OCI-LY1 (cell line): ENCODE measurements around the gene CREB3L2.

Source experiments
- EZH2 ChIP-seq: fragments of 200-600 bp; sonication (generic), shearing (Covaris generic); IDR thresholded peaks from 2 replicates; pipeline ENCODE4 v1.8.0; 2017; ENCODE audit warnings: borderline replicate concordance, mixed run types, mild to moderate bottlenecking, antibody characterized with exemption, low read length, moderate library complexity, mixed read lengths
- TF ChIP-seq, protein P1 (sequence below): fragments of 200-600 bp; sonication (generic), shearing (Covaris generic); IDR thresholded peaks from 2 replicates; pipeline ENCODE4 v1.5.1; 2017; ENCODE audit warnings: mild to moderate bottlenecking, antibody characterized with exemption, low read length, moderate library complexity, mixed read lengths

DNA sequence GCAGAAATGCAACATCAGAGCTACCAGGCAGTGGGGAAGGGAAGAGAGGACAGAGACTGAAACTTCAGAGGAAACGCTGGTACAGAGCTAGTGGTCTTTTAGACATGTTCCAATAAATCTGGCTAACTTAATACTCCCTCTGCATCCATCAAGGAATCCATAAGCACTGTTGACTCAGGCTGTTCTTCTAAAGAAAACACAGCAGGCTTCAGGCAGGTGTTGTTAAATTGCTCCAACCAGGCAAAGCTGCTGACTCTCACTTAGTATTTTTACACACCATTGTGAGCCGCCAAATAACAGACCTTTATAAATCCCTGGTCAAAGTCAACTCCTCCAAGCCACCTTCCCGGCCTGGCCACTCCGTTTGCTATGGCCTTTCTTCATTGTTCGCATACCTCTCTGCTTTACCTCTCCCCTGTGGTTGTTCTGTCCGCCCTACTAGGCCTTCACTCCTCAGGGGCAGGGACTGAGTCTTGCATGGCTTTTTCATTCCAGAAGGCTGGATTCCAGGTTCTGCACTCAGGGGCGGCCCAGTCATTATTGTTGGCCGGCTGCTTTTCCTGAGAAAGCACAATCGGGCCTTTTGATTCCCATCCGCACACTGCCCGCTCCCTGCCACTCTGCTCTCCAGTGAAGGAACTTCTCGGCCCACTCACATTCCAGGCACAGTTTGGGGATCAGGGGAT lies 18.4 kb downstream of the CREB3L2 start:
- TF ChIP-seq, protein P1, sequence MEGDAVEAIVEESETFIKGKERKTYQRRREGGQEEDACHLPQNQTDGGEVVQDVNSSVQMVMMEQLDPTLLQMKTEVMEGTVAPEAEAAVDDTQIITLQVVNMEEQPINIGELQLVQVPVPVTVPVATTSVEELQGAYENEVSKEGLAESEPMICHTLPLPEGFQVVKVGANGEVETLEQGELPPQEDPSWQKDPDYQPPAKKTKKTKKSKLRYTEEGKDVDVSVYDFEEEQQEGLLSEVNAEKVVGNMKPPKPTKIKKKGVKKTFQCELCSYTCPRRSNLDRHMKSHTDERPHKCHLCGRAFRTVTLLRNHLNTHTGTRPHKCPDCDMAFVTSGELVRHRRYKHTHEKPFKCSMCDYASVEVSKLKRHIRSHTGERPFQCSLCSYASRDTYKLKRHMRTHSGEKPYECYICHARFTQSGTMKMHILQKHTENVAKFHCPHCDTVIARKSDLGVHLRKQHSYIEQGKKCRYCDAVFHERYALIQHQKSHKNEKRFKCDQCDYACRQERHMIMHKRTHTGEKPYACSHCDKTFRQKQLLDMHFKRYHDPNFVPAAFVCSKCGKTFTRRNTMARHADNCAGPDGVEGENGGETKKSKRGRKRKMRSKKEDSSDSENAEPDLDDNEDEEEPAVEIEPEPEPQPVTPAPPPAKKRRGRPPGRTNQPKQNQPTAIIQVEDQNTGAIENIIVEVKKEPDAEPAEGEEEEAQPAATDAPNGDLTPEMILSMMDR: no peak
- no peak for TF ChIP-seq EZH2
